ENCODE results near the gene TRIM9. TPM values are rescaled to one million over a fixed set of nuclear protein-coding genes. Genes with fewer than 3 reads are reported as not detected.

The TRIM9 gene
- total and polyA plus RNA-seq, 2 experiments from 2014 or later: 4.4 to 6.2 TPM

DNA sequence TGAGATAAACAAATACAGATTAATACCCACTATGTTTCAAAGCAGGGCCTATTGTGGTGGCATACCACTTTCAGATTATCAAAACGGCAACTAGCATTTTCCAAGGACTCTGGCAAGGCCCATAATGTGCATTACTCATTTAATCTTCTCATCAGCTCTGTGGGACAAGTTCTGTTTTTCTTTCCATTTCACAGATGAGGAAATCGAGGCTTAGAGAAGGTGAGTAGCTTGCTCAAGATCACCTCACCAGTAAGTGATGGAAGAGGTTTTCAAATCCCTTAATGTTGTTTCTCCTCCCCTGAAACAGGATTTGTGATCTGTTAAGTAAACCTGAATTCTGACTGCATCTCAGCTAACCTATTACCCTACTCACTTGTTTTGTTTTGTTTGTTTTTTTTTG lies 146.7 kb downstream of the TRIM9 start:
- H4K20me1 ChIP-seq (replicated peaks; ENCODE audit: insufficient read depth): no peaks in the 10 kb centered on the region
- Mint-ChIP-seq H3K27me3 (ENCODE audit: insufficient read depth, low read depth, poor library complexity) (peaks cover 7% of the 10 kb centered on the region), H3K9me3 (no peaks in the 10 kb centered on the region; the same call in 2 of the 3 replicates), H3K4me1 (peaks cover 10% of the 10 kb centered on the region), H3K27ac (no peak overlapping the region), H3K36me3 (ENCODE audit: low read depth) (no peaks in the 10 kb centered on the region), H3K4me3 (no peak overlapping the region)
- H3K36me3 ChIP-seq (ENCODE audit: insufficient read depth): no peaks in the 10 kb centered on the region
- H3K27ac ChIP-seq (ENCODE audit: low read depth): no peak overlapping the region
- peaks cover 8% of the 10 kb centered on the region for H3K4me1 ChIP-seq (ENCODE audit: insufficient read depth)
- H3K79me2 ChIP-seq (replicated peaks; ENCODE audit: insufficient read depth): no peaks in the 10 kb centered on the region
- H2AFZ ChIP-seq: no peak overlapping the region
- no peak for ATAC-seq
- H3F3A ChIP-seq (replicated peaks; ENCODE audit: low read depth): 0 out of 2 replicates have a peak, but pooled peaks cover 5% of the 10 kb centered on the region
- TF ChIP-seq, protein P1, sequence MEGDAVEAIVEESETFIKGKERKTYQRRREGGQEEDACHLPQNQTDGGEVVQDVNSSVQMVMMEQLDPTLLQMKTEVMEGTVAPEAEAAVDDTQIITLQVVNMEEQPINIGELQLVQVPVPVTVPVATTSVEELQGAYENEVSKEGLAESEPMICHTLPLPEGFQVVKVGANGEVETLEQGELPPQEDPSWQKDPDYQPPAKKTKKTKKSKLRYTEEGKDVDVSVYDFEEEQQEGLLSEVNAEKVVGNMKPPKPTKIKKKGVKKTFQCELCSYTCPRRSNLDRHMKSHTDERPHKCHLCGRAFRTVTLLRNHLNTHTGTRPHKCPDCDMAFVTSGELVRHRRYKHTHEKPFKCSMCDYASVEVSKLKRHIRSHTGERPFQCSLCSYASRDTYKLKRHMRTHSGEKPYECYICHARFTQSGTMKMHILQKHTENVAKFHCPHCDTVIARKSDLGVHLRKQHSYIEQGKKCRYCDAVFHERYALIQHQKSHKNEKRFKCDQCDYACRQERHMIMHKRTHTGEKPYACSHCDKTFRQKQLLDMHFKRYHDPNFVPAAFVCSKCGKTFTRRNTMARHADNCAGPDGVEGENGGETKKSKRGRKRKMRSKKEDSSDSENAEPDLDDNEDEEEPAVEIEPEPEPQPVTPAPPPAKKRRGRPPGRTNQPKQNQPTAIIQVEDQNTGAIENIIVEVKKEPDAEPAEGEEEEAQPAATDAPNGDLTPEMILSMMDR (conservative IDR thresholded peaks at IDR 0.05; ENCODE audit: low read depth in 2 of 2): no peak
- TF ChIP-seq EZH2 (IDR thresholded peaks at IDR 0.05; ENCODE audit: low read depth, unreplicated experiment): no peak
- TF ChIP-seq, protein P2, sequence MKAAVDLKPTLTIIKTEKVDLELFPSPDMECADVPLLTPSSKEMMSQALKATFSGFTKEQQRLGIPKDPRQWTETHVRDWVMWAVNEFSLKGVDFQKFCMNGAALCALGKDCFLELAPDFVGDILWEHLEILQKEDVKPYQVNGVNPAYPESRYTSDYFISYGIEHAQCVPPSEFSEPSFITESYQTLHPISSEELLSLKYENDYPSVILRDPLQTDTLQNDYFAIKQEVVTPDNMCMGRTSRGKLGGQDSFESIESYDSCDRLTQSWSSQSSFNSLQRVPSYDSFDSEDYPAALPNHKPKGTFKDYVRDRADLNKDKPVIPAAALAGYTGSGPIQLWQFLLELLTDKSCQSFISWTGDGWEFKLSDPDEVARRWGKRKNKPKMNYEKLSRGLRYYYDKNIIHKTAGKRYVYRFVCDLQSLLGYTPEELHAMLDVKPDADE (IDR thresholded peaks at IDR 0.05): no peak
- TF ChIP-seq STAT1 (IDR thresholded peaks at IDR 0.05; ENCODE audit: unreplicated experiment): no peak
- TF ChIP-seq, protein P3, sequence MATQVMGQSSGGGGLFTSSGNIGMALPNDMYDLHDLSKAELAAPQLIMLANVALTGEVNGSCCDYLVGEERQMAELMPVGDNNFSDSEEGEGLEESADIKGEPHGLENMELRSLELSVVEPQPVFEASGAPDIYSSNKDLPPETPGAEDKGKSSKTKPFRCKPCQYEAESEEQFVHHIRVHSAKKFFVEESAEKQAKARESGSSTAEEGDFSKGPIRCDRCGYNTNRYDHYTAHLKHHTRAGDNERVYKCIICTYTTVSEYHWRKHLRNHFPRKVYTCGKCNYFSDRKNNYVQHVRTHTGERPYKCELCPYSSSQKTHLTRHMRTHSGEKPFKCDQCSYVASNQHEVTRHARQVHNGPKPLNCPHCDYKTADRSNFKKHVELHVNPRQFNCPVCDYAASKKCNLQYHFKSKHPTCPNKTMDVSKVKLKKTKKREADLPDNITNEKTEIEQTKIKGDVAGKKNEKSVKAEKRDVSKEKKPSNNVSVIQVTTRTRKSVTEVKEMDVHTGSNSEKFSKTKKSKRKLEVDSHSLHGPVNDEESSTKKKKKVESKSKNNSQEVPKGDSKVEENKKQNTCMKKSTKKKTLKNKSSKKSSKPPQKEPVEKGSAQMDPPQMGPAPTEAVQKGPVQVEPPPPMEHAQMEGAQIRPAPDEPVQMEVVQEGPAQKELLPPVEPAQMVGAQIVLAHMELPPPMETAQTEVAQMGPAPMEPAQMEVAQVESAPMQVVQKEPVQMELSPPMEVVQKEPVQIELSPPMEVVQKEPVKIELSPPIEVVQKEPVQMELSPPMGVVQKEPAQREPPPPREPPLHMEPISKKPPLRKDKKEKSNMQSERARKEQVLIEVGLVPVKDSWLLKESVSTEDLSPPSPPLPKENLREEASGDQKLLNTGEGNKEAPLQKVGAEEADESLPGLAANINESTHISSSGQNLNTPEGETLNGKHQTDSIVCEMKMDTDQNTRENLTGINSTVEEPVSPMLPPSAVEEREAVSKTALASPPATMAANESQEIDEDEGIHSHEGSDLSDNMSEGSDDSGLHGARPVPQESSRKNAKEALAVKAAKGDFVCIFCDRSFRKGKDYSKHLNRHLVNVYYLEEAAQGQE (IDR thresholded peaks at IDR 0.05; ENCODE audit: unreplicated experiment): no peak
- TF ChIP-seq NANOG (IDR thresholded peaks at IDR 0.05; ENCODE audit: borderline replicate concordance): no peak
- TF ChIP-seq EZH2phosphoT487 (IDR thresholded peaks at IDR 0.05; ENCODE audit: unreplicated experiment): no peak
- TF ChIP-seq POLR2AphosphoS5 (IDR thresholded peaks at IDR 0.05; ENCODE audit: low read depth): no peak
- no peak for TF ChIP-seq CREB1 (CRISPR knock-in tag; IDR thresholded peaks at IDR 0.05; ENCODE audit: low read depth)
- no peak for TF ChIP-seq ZNF114 (CRISPR knock-in tag; IDR thresholded peaks at IDR 0.05)
- no peak for TF ChIP-seq ZNF331 (CRISPR knock-in tag; IDR thresholded peaks at IDR 0.05; ENCODE audit: low read depth)
- TF ChIP-seq, protein P4, sequence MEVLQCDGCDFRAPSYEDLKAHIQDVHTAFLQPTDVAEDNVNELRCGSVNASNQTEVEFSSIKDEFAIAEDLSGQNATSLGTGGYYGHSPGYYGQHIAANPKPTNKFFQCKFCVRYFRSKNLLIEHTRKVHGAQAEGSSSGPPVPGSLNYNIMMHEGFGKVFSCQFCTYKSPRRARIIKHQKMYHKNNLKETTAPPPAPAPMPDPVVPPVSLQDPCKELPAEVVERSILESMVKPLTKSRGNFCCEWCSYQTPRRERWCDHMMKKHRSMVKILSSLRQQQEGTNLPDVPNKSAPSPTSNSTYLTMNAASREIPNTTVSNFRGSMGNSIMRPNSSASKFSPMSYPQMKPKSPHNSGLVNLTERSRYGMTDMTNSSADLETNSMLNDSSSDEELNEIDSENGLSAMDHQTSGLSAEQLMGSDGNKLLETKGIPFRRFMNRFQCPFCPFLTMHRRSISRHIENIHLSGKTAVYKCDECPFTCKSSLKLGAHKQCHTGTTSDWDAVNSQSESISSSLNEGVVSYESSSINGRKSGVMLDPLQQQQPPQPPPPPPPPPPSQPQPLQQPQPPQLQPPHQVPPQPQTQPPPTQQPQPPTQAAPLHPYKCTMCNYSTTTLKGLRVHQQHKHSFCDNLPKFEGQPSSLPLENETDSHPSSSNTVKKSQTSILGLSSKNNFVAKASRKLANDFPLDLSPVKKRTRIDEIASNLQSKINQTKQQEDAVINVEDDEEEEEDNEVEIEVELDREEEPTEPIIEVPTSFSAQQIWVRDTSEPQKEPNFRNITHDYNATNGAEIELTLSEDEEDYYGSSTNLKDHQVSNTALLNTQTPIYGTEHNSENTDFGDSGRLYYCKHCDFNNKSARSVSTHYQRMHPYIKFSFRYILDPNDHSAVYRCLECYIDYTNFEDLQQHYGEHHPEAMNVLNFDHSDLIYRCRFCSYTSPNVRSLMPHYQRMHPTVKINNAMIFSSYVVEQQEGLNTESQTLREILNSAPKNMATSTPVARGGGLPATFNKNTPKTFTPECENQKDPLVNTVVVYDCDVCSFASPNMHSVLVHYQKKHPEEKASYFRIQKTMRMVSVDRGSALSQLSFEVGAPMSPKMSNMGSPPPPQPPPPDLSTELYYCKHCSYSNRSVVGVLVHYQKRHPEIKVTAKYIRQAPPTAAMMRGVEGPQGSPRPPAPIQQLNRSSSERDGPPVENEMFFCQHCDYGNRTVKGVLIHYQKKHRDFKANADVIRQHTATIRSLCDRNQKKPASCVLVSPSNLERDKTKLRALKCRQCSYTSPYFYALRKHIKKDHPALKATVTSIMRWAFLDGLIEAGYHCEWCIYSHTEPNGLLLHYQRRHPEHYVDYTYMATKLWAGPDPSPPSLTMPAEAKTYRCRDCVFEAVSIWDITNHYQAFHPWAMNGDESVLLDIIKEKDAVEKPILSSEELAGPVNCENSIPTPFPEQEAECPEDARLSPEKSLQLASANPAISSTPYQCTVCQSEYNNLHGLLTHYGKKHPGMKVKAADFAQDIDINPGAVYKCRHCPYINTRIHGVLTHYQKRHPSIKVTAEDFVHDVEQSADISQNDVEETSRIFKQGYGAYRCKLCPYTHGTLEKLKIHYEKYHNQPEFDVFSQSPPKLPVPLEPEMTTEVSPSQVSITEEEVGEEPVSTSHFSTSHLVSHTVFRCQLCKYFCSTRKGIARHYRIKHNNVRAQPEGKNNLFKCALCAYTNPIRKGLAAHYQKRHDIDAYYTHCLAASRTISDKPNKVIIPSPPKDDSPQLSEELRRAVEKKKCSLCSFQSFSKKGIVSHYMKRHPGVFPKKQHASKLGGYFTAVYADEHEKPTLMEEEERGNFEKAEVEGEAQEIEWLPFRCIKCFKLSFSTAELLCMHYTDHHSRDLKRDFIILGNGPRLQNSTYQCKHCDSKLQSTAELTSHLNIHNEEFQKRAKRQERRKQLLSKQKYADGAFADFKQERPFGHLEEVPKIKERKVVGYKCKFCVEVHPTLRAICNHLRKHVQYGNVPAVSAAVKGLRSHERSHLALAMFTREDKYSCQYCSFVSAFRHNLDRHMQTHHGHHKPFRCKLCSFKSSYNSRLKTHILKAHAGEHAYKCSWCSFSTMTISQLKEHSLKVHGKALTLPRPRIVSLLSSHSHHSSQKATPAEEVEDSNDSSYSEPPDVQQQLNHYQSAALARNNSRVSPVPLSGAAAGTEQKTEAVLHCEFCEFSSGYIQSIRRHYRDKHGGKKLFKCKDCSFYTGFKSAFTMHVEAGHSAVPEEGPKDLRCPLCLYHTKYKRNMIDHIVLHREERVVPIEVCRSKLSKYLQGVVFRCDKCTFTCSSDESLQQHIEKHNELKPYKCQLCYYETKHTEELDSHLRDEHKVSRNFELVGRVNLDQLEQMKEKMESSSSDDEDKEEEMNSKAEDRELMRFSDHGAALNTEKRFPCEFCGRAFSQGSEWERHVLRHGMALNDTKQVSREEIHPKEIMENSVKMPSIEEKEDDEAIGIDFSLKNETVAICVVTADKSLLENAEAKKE (CRISPR knock-in tag; IDR thresholded peaks at IDR 0.05): no peak
- no peak for TF ChIP-seq JUNB (IDR thresholded peaks at IDR 0.05; ENCODE audit: unreplicated experiment)
- no peak for DNase-seq (ENCODE audit: low spot score)
- no peak overlapping the region for H3K4me3 ChIP-seq
- H3K9me2 ChIP-seq (ENCODE audit: insufficient read depth): no peaks in the 10 kb centered on the region; the same call in 1 of the 2 replicates
- no peak overlapping the region for H3K4me2 ChIP-seq
- peaks cover 8% of the 10 kb centered on the region; the same call in 1 of the 2 replicates for H3K27me3 ChIP-seq (ENCODE audit: insufficient read depth)
